ENCODE measurements around the gene CBX4.

- no peak for TF ChIP-seq CTCF (IDR thresholded peaks at IDR 0.05)
- TF ChIP-seq POLR2A (IDR thresholded peaks at IDR 0.05) = no peak
These were observed 7.7 kb downstream of the CBX4 start for GRCh38 chr17:79831265-79832217.
